ENCODE results near the gene LY6G6C.

Gene LY6G6C

GRCh38 chr6:31702819-31703716 is 18.5 kb downstream of the LY6G6C start, which contains the start of gene ABHD16A:
Gene ABHD16A, minus strand, starts transcription at chr6:31703324. Its CDS starts 43 bp downstream, at chr6:31703281.
- DNase-seq: peak; percentile 98

- peak; percentile 41 for DNase-seq
These were observed 19.1 kb downstream of the LY6G6C start for GRCh38 chr6:31702405-31702818.

GRCh38 chr6:31701666-31702404 is 19.7 kb downstream of the LY6G6C start:
- no peak for DNase-seq

GRCh38 chr6:31700740-31701401 is 20.7 kb downstream of the LY6G6C start:
- DNase-seq: no peak

GRCh38 chr6:31697555-31697954 is 24.0 kb downstream of the LY6G6C start:
- peak; percentile 36 for DNase-seq

GRCh38 chr6:31693535-31693934 is 28.0 kb downstream of the LY6G6C start:
- no peak for DNase-seq

GRCh38 chr6:31692886-31693285 is 28.7 kb downstream of the LY6G6C start:
- DNase-seq: no peak

- no peak for DNase-seq
These were observed 29.2 kb downstream of the LY6G6C start for GRCh38 chr6:31692353-31692752.

- no peak for DNase-seq
These were observed 29.9 kb downstream of the LY6G6C start for GRCh38 chr6:31691564-31692108.

- DNase-seq: no peak
These were observed 30.5 kb downstream of the LY6G6C start for GRCh38 chr6:31691078-31691463.

- no peak for DNase-seq
These were observed 31.1 kb downstream of the LY6G6C start for GRCh38 chr6:31690231-31691077.

- DNase-seq: no peak
These were observed 32.1 kb downstream of the LY6G6C start for GRCh38 chr6:31689249-31690110.

GRCh38 chr6:31687860-31688693 is 33.5 kb downstream of the LY6G6C start:
- no peak for DNase-seq

- DNase-seq: no peak
These were observed 34.2 kb downstream of the LY6G6C start for GRCh38 chr6:31687321-31687720.

- DNase-seq: no peak
These were observed 35.1 kb downstream of the LY6G6C start for GRCh38 chr6:31686483-31686882.

- no peak for DNase-seq
These were observed 38.0 kb downstream of the LY6G6C start for GRCh38 chr6:31683591-31683990.

GRCh38 chr6:31681135-31681671 is 40.3 kb downstream of the LY6G6C start:
- peak; percentile 44 for DNase-seq

- peak; percentile 80 for DNase-seq
These were observed 41.1 kb downstream of the LY6G6C start, which contains the start of gene LY6G5C for GRCh38 chr6:31680226-31681134. Gene LY6G5C, minus strand, starts transcription at chr6:31681067. Its CDS starts 694 bp downstream, at chr6:31680373.

- DNase-seq: no peak
These were observed 43.6 kb downstream of the LY6G6C start for GRCh38 chr6:31677955-31678354.

All from activated CD4-positive, alpha-beta T cell treated with anti-CD3 and anti-CD28 coated beads, Interleukin-2, amount 50 U/mL, for 16 hours (primary cell).